Islet of Langerhans (tissue), 1 donor: Measurements from ENCODE around the gene MERTK.
A peak's percentile ranks its signal among the peaks of the same experiment; 100 is the strongest.
"Not testable (repeated sequence)": the region's sequence is repeated elsewhere in the genome, so short reads cannot be mapped to it uniquely, and the experiment has no call there.

Source experiments
- FAIRE-seq: peaks from one replicate; lab custom pipeline; 2011; peaks lifted over from hg19 to GRCh38; lab: Jason Lieb, UNC

The MERTK gene

DNA sequence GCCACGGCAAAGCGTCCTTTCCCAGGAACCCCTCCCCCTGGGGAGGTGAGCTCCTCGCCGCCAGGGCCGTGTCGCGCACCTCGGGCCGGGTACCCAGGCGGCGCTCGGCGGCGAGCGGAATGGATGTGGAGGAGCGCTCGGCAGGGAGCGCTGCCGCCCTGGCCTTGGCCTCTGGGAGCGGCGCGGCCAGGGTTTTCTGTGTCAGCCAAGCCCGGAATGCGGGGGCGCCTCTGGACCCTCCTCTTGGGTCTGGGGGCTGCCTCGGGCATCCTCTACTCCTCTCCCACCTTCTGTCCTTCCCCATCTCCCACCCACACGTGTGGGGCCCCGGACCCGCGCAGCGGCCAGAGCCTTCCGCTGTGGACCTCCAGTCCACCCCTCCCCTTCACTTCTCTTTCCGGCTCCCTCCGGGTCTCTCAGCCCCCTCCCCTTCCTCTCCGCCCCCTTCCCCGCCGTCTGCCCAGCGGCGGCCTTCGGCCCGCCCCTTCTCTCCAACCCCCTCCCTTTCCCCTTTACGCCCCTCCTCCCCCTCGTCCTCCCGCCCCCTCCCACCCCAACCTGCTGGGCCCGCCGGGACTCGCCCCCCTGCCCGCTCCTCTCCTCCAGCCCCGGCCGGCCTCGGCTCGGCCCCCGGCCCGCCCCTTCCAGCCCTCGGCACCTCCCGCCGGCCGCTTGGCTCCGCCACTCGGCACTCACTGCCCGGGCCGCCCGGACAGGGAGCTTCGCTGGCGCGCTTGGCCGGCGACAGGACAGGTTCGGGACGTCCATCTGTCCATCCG lies at the start of gene MERTK:
Gene MERTK, plus strand, starts transcription at position 684 of the 779 bp plus-strand sequence. CDS start 129 bp downstream, outside the sequence.
- FAIRE-seq = no peak

DNA sequence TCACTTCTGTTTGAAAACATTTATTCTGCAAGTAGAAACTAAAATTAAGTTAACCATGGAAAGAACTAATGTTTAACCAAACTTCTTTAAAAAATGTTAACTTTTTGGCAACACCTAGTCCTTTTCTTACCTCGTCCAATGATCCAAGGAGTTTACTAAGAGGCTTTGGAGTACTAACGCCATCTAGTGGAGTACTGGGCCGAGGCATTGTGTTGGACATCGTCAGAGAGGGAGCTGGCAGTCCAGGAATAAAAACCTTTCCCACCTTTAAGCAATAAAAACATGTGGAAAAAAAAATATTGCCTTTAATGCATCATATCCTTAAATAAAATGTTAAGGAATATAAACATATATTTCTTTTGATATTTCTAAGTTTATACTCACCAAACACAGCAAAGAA lies 47.8 kb upstream of the MERTK start:
- FAIRE-seq = not testable (repeated sequence)

DNA sequence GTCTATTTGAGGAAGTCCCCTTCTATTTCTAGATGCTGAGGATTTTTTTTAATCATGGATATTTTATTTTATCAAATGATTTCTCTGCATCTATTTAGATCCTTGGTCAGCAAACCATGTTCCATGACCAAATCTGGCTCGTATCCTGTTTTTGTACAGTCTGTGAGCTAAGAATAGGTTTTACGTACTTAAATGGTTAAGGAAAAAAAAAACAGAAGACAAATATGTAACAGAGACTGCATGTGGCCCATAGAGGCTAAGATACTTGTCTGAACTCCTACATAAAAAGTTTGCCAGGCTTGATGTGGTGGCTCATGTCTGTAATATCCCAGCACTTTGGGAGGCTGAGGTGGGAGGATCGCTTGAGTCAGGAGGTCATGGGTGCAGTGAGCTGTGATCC lies 45.9 kb upstream of the MERTK start:
- FAIRE-seq = not testable (repeated sequence)

DNA sequence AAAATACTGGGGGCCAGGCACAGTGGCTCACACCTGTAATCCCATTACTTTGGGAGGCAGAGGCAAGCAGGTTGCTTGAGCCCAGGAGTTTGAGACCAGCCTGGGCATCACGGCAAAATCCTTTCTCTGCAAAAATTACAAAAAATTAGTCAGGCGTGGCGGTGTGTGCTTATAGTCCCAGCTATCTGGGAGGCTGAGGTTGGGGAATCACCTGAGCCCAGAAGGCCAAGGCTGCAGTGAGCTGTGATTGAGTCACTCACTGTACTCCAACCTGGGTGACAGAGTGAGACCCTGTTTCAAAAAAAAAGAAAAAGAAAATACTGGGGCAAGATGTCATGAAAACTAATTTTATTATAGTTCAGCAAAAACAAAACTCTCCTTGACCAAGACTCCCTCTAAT lies 38.4 kb upstream of the MERTK start:
- not testable (repeated sequence) for FAIRE-seq

DNA sequence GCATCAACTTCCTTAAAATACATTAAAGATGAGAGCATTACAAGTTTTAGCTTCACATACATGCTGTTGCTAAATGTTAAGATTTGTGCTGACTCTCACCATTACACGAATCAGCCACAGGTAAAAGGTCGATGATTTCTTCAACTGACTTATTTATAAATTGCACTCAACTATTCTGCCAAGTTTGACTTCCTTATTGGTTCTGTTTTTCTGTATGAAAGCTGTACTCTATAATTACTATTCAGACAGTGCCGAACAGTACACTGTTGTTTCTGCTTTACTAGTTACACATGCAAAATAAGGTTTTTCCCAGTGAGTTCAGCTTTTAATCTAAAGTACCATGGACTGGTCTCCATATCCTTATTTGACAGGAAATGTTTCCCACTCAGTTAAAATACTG lies 33.3 kb upstream of the MERTK start:
- not testable (repeated sequence) for FAIRE-seq

DNA sequence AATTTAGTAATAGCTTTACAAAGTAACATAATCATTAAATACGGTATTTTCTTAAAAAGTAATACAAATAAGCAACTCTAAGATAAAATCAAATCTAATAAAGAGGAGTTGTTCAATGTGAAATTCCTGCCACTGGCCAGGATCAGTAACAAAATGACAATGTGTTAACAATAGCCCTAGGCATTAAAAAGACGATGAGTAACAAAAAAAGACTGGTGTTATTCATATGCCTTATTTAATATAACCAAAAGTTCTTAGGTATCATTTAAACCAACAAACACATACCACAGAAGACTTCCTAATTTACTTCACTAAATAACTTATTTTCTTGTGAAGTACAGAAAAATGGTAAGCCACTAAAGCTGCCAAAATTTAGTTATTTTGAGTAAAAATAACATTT lies 25.6 kb upstream of the MERTK start:
- peak; percentile 9 for FAIRE-seq

DNA sequence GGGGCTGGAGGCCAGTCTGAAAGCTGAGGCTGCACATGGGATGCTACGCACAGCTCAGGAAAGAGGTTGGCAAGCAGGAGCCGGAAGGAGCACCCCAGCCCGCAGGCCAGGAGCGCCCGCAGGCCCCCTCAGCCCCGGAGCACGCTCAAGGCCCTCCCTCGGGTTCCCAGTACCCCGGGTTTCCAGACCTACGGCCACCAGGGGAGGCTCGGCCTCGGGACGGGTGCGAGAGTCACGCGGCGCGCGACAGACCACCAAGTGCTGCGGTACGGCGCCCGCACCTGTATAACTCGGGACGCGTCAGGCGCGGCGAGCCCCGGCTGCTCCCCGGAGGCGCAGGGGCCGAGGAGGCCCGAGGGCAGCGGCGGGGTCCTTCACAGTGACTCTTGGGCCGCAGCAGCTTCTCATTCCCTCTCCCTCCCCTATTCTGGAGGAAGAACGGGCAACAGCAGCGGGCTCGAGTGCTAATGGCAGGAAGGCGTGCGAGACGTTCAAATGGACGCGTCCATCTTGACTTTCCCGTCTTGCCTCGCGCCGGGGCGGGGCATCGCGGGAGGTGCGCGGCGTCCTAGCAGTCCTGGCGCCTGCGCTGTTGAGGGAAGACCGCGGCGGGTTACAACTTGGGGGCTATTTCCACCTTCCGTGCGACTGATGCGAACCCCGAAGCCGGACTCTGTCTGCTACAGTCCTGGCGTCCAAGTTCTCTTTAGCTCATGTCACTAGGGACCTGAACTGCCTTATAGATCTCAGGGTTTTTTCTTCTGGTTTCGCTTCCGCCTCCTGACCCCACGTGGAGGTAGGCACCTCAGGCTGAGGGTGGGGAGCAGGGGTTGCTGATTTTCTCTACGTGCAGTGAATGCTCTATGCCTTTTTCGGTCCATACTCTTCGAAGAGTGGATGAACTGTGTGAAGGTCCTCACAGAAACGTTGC lies 14.5 kb upstream of the MERTK start, which contains the start of gene ANAPC1:
Gene ANAPC1, minus strand, starts transcription at position 533 of the 931 bp plus-strand sequence. CDS start 3,368 bp downstream, outside the sequence.
- no peak for FAIRE-seq

DNA sequence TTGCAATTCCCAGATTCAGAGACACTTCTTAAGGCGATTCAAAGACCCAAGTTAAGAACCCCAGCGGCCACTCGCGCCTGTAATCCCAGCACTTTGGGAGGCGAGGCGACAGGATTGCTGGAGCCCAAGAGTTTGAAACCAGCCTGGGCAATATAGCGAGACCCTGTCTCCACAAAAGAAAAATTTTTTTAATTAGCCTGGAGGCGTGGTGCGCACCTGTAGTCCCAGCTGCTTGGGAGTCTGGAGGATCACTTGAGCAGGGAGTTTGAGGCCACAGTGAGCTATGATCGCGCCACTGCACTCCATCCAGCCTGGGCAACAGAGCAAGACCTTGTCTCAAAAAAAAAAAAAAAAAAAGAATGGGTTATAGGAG lies 13.8 kb upstream of the MERTK start:
- FAIRE-seq = no peak

DNA sequence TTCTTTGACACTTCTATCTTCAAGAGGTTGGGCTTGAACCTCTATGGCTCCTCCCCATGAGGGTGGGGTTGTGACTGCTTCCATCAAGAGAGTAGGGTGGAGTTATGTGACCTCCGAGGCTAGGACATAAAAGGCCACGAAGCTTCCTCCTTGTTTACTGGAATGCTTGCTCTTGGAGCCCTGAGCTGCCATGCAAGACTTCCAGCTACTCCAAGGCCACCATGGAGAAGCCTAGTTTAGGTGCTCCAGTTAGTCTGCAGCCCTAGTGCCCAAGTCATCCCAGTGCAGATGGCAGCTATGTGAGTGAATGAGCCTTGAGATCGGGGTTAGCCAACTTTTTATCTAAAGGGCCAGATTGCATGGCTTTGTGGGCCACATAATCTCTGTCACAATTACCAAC lies 2.4 kb upstream of the MERTK start:
- FAIRE-seq = no peak

DNA sequence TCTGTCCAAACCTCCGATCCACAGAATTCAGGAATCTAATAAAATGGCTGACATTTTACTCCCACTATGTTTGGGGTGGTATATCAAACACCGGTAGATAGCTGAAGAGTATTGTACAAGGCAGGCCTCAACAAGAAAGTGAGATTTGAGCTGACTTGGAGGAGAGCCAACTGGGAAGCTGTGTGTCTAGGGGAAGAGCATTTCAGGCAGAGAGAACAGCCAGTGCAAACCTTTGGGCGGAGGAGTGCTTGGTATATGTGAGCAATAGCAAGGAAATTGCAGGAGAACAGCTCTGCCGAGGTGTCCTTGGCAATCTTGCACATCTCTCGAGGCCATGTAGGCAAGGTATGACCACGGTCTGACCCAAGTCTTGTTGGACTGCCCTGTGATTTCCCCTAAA lies 1.8 kb upstream of the MERTK start:
- no peak for FAIRE-seq

DNA sequence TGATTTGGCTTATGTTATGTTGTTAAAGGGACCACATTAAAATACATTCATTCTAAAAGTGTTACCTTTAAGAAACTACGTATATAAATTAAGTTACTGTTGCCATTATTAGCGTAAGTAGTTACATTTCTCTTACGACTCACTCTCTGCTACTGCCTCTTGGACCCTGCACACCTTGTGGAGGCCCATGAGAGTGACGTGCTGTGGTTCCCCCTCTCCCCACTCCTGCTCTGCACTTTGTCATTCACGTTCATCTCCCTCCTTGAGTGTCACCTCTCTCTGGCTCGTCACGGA lies 830 bp upstream of the MERTK start:
- FAIRE-seq = no peak

DNA sequence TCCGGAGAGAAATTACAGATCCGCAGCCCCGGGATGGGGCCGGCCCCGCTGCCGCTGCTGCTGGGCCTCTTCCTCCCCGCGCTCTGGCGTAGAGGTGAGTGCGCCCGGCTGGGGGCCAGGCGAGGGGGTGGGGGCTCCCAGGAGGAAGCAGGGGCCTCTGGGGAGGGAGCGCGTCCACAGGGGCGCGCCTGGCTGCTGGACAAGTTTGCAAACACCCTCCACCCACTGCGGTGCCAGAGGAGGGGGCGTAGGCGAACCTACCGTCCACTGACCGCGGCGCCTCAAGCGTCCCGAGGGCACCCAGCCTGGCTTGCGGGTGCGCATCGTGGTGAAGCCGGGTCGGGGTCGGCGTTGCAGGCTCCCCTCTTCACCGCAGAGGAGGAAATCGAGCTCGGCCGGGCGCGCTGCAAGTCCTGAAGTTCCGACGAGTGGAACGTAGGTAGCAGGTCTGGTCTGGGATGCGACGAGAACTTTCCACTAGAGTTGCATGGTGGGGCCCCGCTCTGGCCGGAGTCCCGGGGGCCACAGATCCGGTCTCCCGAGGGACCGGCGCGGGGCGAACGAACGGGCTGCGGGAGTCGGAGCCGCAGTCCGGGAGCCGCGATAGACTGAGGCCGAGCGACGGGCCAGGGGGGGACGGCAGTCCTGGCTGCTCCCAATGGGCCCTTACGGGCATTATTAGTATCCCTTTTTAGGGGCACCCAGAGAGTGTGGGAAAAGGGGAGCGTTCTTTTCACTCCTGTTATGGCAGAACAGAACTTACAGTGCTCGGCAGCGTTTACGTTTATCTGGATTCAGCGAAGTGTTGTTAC lies 502 bp downstream of the MERTK start:
- no peak for FAIRE-seq

DNA sequence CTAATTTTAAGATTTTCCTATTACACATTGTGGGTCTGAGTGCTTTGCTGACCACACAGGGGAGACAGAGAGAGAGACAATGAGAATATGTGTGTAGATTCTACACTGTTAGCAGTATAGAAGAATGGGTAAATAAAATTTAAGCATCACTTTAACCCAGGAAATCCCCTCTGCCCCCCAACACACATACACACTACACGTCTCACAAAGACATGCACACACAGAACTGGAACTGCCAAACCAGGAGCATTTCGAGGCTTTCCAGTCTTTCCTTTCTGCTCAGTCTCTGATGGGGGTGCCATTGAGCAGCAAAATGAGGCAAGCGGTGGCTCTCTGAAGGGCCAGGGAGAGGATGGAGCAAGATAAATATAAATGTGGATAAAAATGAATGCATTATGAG lies 2.5 kb downstream of the MERTK start:
- no peak for FAIRE-seq

DNA sequence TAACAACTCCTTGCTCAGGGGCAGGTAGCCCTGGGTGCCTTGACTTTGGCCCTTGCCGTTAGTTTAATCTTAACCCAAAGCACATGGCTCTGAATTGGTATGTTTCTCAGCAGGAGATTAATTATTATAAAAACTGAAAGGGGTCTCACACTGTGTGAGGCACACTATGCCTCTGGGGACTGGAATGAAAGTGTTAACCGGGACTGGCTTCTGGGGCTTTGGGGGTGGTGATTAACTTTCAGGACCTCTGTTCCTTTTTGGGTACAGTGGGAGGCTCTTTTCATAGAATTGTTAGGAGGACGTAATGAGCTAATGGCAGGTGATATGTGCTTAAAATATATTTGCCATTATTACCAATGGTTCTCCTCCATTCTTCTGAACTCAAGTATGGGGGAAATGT lies 5.1 kb downstream of the MERTK start:
- no peak for FAIRE-seq

DNA sequence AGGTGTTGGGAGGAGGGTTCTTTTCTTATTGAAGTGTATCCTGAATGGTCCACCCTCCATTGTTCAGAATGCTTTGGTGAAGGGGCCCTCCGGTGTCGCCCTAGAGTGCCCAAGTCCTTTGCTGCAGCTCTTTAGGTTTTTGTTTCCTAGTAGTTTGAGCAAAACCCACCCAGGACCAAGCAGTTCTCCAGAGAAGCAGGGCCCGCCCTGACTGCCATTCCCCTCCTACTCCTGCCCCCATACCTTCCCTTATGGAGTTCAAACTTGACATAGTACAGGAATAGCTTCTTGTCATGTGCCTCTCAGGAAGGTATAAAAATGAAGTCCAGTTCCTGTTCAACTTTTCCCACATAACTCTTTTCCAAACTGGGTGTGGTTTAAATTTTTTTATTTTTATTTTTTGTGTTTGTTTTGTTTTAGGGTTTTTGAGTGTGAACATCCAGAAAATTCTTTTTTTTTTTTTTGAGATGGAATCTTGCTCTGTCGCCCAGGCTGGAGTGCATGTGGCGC lies 5.6 kb downstream of the MERTK start:
- no peak for FAIRE-seq

DNA sequence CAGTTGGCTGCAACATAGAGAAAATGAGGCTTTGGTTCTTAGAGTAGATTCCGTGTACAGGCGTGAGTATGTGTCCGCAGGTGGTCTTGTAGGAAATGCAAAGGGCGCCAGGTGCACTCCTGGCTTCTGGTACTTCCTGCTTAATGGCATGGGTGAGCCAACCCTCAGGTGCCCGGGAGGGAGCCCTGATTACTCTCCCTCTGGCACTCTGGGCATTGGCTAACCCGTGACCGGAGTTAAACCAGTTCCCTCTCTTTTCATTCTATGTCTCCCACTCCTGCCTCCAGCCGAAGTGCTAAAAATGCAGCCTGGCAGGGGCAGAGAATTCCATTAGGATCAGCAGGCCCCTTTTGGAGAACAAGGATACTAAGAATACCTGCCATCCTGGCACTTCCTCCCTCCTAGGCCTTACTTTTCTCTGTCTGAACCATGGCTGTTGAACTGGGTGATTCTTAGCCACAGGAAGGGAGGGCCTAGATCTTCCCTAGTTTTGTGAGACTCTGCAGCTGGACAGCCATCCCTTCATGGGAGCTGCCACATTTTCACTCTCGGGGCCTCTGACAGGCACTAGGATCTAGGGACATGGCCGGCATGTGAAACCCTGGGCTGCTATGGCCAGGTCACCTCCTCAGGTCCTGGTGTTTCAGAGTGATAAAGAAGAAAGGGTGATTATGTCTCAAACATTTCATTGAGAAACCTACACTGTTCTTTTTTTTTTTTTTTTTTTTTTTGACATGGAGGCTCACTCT lies 6.5 kb downstream of the MERTK start:
- FAIRE-seq = no peak

DNA sequence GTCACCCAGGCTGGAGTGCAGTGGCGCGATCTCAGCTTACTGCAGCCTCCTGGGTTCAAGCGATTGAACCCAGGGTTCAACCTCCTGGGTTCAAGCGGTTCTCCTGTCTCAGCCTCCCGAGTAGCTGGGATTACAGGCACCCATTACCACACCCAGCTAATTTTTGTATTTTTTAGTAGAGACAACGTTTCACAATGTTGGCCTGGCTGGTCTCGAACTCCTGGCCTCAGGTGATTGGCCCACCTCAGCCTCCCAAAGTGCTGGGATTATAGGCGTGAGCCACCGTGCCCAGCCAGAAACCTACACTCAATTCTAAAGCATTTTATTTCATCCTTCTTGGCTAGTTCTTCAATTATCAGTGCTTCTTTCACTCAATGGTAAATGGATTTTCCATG lies 7.1 kb downstream of the MERTK start:
- FAIRE-seq = not testable (repeated sequence)

DNA sequence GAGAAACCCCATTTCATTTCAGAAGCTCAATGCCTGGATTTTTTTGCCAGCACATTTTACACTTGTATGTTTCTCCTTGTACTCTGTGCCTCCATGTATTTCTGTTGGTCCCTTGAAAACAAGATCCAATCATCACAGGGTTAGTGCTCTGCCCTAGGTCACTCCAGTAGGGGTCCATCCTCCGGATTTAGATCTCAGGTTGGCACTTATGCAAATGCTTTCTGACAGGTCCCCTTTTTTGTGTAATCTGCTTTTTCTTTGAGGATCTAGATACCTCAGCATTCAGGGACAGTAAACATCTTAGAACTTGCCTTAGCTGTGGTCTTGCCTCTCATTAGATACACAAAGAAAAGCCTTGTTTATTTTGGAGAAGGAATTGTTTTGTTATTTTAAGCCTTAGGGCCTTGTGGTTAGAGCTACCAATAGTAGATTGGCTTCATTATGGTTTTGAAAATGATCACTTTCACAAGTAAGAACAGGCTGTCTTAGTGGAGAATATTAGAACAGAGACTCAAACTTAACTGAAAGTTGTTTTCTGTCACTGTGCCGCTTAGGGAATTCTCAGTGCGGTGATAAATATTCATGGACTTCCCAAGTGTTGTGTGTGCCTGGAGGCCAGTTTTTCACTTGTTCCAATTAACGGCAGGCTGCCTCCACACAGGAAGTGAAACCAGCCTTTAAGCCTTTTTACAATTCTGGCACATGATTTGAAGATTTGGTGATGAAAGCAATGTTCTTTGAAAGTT lies 7.8 kb downstream of the MERTK start:
- FAIRE-seq = no peak

DNA sequence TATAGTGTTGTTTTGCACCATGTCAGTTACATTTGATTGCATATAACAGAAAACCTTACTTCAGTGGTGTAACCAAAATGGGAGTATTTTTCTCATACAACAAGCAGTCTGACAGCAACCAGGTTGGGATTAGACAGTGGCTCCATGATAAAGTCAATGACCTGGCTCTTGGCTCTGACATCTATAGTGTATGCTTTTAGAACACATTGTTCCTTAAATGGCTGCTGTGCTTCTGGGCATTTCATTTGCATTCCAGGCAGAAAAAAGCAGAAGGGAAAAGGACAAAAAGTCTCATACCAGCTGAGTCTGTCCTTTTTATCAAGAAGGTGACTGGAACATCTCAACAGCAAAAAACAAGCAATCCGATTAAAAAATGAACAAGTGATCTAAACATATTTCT lies 10.2 kb downstream of the MERTK start:
- FAIRE-seq = no peak

DNA sequence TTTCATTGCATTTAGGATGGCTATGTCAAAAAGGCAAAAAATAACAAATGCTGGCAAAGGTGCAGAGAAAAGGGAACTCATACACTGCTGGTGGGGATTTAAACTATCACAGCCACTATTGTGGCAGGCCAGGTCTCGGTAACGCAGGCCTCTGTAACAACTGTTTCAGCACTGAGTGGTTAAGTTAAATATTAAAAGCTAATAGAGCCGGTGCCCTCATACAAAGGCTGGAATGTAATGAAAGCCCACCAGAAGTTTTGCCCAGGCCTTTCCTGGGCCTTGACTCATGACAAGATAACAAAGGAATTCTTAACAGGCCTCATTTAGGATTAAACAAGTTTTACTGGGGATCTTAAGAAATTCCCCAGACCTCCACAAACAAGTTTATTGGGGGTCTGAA lies 10.7 kb downstream of the MERTK start:
- no peak for FAIRE-seq

DNA sequence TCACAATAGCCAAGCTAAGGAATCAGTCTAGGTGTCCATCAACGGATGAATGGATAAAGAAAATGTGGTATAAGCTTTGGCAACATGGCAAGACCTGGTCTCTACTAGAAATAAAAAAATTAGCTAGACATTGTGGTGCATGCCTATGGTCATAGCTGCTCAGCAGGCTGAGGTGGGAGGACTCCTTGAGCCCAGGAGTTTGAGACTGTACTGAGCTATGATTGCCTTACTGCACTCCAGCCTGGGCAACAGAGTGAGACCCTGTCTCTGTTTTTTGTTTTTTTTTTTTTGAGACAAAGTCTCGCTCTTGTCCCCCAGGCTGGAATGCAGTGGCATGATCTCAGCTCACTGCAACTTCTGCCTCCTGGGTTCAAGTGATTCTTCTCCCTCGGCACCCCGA lies 11.6 kb downstream of the MERTK start:
- FAIRE-seq = not testable (repeated sequence)
